ENCODE results near the gene AKR1A1.

Gene AKR1A1

GRCh38 chr1:45566722-45567121 is 16.1 kb downstream of the AKR1A1 start:
- H3K4me2 ChIP-seq: no peak overlapping the region
- H3K36me3 ChIP-seq (ENCODE audit: insufficient read depth): peaks cover 4% of the 10 kb centered on the region; the same call in 1 of the 2 replicates
- no peak overlapping the region for H3K27ac ChIP-seq
- H3K9ac ChIP-seq: no peak overlapping the region
- no peaks in the 10 kb centered on the region for H3K4me1 ChIP-seq (ENCODE audit: low read depth, poor library complexity, severe bottlenecking)
- H3K4me3 ChIP-seq (IDR thresholded peaks at IDR 0.05; ENCODE audit: insufficient read depth, low read depth, low read length): no peak overlapping the region
- no peak overlapping the region for H2AFZ ChIP-seq (ENCODE audit: low read depth)
- no peaks in the 10 kb centered on the region for H3K79me2 ChIP-seq (ENCODE audit: insufficient read depth, low read depth)
- H3K27me3 ChIP-seq (ENCODE audit: insufficient read depth, low read depth): no peaks in the 10 kb centered on the region
- TF ChIP-seq CTCF (conservative IDR thresholded peaks at IDR 0.05; ENCODE audit: low read depth, low read length): no peak
- H4K20me1 ChIP-seq (ENCODE audit: insufficient read depth): no peaks in the 10 kb centered on the region

- Histone ChIP-seq H3K27me3 (ENCODE audit: insufficient read depth, low read depth) (no peaks in the 10 kb centered on the region), H3K27ac (no peak overlapping the region), H3K36me3 (ENCODE audit: insufficient read depth) (peaks cover 4% of the 10 kb centered on the region; the same call in 1 of the 2 replicates), H2AFZ (ENCODE audit: low read depth) (no peak overlapping the region), H3K4me2 (no peak overlapping the region), H3K79me2 (ENCODE audit: insufficient read depth, low read depth) (no peaks in the 10 kb centered on the region), H3K9ac (no peak overlapping the region), H3K4me3 (IDR thresholded peaks at IDR 0.05; ENCODE audit: insufficient read depth, low read depth, low read length) (no peak overlapping the region), H3K4me1 (ENCODE audit: low read depth, poor library complexity, severe bottlenecking) (no peaks in the 10 kb centered on the region), H4K20me1 (ENCODE audit: insufficient read depth) (no peaks in the 10 kb centered on the region)
- no peak for TF ChIP-seq CTCF (conservative IDR thresholded peaks at IDR 0.05; ENCODE audit: low read depth, low read length)
Observed at GRCh38 chr1:45567911-45568310, 17.3 kb downstream of the AKR1A1 start.

- Histone ChIP-seq H3K27ac (no peak overlapping the region), H2AFZ (ENCODE audit: low read depth) (no peak overlapping the region), H3K9ac (no peak overlapping the region), H3K36me3 (ENCODE audit: insufficient read depth) (peaks cover 4% of the 10 kb centered on the region; the same call in 1 of the 2 replicates), H3K79me2 (ENCODE audit: insufficient read depth, low read depth) (no peaks in the 10 kb centered on the region), H3K4me3 (IDR thresholded peaks at IDR 0.05; ENCODE audit: insufficient read depth, low read depth, low read length) (no peak overlapping the region), H3K27me3 (ENCODE audit: insufficient read depth, low read depth) (no peaks in the 10 kb centered on the region), H3K4me1 (ENCODE audit: low read depth, poor library complexity, severe bottlenecking) (no peaks in the 10 kb centered on the region), H3K4me2 (no peak overlapping the region), H4K20me1 (ENCODE audit: insufficient read depth) (no peaks in the 10 kb centered on the region)
- no peak for TF ChIP-seq CTCF (conservative IDR thresholded peaks at IDR 0.05; ENCODE audit: low read depth, low read length)
Observed at GRCh38 chr1:45568421-45568820, 17.8 kb downstream of the AKR1A1 start.

GRCh38 chr1:45569571-45569961 is 18.9 kb downstream of the AKR1A1 start:
- Histone ChIP-seq H3K79me2 (ENCODE audit: insufficient read depth, low read depth) (no peaks in the 10 kb centered on the region), H3K27ac (no peak overlapping the region), H3K27me3 (ENCODE audit: insufficient read depth, low read depth) (no peaks in the 10 kb centered on the region), H3K4me1 (ENCODE audit: low read depth, poor library complexity, severe bottlenecking) (no peaks in the 10 kb centered on the region), H2AFZ (ENCODE audit: low read depth) (no peak overlapping the region), H3K4me2 (no peak overlapping the region), H3K9ac (no peak overlapping the region), H4K20me1 (ENCODE audit: insufficient read depth) (no peaks in the 10 kb centered on the region), H3K36me3 (ENCODE audit: insufficient read depth) (peaks cover 4% of the 10 kb centered on the region; the same call in 1 of the 2 replicates), H3K4me3 (IDR thresholded peaks at IDR 0.05; ENCODE audit: insufficient read depth, low read depth, low read length) (no peak overlapping the region)
- TF ChIP-seq CTCF (conservative IDR thresholded peaks at IDR 0.05; ENCODE audit: low read depth, low read length): no peak
